Mucosa of descending colon (tissue), 3 donors: Measurements from ENCODE around the gene PTPN20. TPM values are rescaled to one million over a fixed set of nuclear protein-coding genes. Genes with fewer than 3 reads are reported as not detected.

ENCODE experiments used
- ATAC-seq: fragments of 200-7000 bp; cut with Tn5 transposase; one replicate; pipeline ENCODE4 v1.9.1; 2020; ENCODE audit warnings: mild to moderate bottlenecking, moderate library complexity
- DNase-seq, 3 donors: peaks; one replicate each; pipeline ENCODE4 v3.0.0-alpha.2; 2020
- H3K36me3 ChIP-seq: fragments of 200-600 bp; one replicate; pipeline ENCODE4 v1.8.0; 2021; ENCODE audit warnings: low read depth, mild to moderate bottlenecking
- H3K4me1 ChIP-seq: fragments of 200-600 bp; one replicate; pipeline ENCODE4 v1.8.0; 2021; ENCODE audit warnings: low read depth, mild to moderate bottlenecking
- H3K4me3 ChIP-seq: fragments of 200-600 bp; one replicate; pipeline ENCODE4 v1.8.0; 2021; ENCODE audit warnings: mild to moderate bottlenecking
- H3K9me3 ChIP-seq: fragments of 200-600 bp; one replicate; pipeline ENCODE4 v1.8.0; 2021; ENCODE audit warnings: mild to moderate bottlenecking
- intact Hi-C, 2 donors: fragments of 100-400 bp; cut with DNase I in 1 of 2; cut with micrococcal nuclease in 1 of 2; formaldehyde crosslinking; loops; one replicate each; pipeline versions ENCODE4 v1.11.0 to v1.11.1; 2022; cut with DNase I, micrococcal nuclease
- total RNA-seq, 3 donors: library from RNA; stranded (reverse); fragmentation: NEBNext Ultra II Directional in 2 of 3; extraction: Animal tissue kit (Norgen Biotek cat#: 25700) in 2 of 3; gene quantifications; one replicate each; pipeline versions ENCODE4 v1.2.1 to v1.2.4, GENCODE V29; 2021 to 2023
- TF ChIP-seq, protein P1 (sequence below): fragments of 200-600 bp; IDR thresholded peaks from one replicate; pipeline ENCODE4 v1.8.0; 2022; ENCODE audit warnings: antibody characterized with exemption, mild to moderate bottlenecking
- donor health status: DM: no; HTN: no; CAD: no; lungs with moderate emphysema.
- donor health status: DM: no; HTN: no; CAD: no.
- donor health status: DM: no; HTN: yes; CAD: no.

The PTPN20 gene
- total RNA-seq, 3 donors from 2014 or later, result 1.6 to 6.5 (median 1.7) TPM

DNA sequence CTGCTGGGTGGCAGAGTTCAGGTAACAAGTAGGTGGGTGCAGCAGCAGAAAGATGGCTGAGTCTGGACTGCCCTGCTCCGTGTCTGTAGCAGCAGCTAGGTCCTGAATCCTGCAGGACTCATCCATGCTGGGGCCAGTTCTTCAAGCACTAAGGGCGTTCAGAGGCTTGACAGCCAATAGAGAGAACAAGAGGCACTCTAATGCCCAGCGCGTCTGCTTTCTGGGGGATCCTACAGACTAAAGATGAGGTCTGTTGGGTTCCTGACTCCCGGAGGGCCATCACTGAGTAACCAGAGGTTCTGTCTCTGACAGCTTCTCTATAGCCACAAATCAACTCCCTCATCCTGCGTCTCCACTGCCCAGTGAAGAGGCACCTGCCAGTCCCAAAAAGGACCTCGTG is 125.5 kb downstream of the PTPN20 start:
- Histone ChIP-seq H3K4me3 (no peak overlapping the region), H3K9me3 (no peaks in the 10 kb centered on the region), H3K36me3 (no peaks in the 10 kb centered on the region), H3K4me1 (no peaks in the 10 kb centered on the region)
- ATAC-seq (no peak), DNase-seq (no peak)
- TF ChIP-seq, protein P1, sequence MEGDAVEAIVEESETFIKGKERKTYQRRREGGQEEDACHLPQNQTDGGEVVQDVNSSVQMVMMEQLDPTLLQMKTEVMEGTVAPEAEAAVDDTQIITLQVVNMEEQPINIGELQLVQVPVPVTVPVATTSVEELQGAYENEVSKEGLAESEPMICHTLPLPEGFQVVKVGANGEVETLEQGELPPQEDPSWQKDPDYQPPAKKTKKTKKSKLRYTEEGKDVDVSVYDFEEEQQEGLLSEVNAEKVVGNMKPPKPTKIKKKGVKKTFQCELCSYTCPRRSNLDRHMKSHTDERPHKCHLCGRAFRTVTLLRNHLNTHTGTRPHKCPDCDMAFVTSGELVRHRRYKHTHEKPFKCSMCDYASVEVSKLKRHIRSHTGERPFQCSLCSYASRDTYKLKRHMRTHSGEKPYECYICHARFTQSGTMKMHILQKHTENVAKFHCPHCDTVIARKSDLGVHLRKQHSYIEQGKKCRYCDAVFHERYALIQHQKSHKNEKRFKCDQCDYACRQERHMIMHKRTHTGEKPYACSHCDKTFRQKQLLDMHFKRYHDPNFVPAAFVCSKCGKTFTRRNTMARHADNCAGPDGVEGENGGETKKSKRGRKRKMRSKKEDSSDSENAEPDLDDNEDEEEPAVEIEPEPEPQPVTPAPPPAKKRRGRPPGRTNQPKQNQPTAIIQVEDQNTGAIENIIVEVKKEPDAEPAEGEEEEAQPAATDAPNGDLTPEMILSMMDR, result no peak
- intact Hi-C loops, result no loop called here

DNA sequence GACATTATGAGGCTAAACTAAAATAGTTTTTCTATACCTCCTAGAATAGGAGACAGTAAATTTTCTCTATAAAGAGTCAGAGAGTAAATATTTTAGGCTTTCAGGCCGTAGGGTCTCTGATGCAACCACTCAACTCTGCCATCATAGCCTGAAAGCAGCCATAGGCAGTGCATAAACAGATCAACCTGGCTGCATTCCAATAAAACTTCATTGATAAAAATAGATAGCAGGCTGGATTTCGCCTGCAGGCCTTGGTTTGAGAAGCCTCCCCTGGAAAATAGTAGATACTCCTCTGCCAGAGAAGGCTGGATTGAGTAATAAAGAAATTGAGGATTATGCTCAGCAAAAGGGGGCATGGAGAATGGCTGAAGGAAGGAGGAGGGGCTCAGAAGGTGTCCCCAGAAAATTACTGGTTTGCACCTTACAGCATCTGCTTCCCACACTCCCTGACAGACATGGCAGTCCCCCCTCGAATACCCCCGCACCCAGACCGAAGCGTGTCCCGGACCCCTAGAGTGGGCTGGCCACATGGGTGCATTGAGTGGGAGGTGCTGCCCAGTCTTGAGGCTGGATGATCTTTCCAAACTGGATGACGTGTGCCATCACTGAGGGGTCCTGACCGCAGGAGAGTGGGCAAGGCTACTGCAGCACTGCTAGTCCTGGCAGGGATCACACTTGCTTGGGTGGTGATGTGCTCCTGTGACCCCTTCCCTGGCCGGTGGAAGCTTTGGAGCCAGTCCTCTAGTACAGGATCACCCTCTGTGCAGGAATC is 126.6 kb downstream of the PTPN20 start:
- intact Hi-C loops, result no loop called here
- H3K4me1 ChIP-seq, result no peaks in the 10 kb centered on the region
- TF ChIP-seq, protein P1, result no peak
- no peak overlapping the region for H3K4me3 ChIP-seq
- H3K9me3 ChIP-seq, result no peaks in the 10 kb centered on the region
- no peaks in the 10 kb centered on the region for H3K36me3 ChIP-seq
- ATAC-seq (no peak), DNase-seq (no peak)

DNA sequence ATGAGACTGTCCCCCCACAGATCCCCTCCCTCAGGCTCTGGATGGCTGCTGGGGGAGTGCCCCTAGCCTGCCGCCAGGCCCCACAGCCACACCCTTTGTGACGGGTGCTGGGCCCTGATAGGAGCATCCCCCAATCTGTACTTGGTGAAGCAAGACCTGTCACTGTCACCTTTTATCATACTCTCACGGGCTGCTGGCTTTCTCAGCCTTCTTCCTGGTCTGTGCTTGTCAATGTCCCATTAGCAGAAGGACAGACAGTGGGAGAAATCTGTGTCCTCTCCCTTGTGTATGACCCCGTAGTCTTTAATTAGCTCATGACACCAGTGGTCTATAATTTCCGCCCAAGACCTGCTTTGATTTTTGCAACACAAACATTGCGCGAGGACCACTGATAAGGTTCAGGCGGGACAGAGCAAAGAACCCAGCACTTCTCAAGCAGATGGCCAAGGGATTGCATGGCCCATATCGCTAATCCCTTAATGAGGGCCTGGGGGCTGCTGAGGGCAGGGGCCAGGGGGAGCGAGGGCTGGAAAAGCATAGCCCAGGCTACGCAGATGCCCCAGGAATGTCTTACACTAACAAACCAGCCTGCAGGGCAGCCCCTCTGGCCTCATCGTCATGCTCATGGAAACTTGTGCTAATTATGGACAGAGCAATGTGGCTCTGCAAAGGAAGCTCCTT is 127.8 kb downstream of the PTPN20 start:
- Histone ChIP-seq H3K36me3 (no peaks in the 10 kb centered on the region), H3K9me3 (no peaks in the 10 kb centered on the region), H3K4me1 (no peaks in the 10 kb centered on the region), H3K4me3 (no peak overlapping the region)
- TF ChIP-seq, protein P1, result no peak
- DNase-seq, result peak in 1 of 3 donors; percentile 14
- no peak for ATAC-seq
- intact Hi-C loops, result no loop called here

DNA sequence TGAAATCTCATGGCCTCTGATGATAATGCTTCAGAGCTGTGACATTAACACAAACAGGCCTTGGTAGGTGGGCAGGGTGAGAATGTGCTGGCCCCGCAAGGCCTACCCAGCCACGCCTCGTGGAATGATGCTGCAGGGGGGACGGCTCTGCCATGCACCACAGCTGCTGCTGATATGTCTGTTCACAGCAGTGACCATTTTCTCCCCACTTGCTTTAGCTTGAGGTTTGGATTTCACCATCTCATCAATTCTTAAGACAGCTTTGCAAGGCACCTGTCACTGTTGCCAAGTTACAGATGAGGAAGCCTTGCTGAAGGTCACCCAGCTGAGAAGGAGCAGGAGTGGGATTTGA is 128.3 kb downstream of the PTPN20 start:
- Histone ChIP-seq H3K4me1 (no peaks in the 10 kb centered on the region), H3K9me3 (no peaks in the 10 kb centered on the region), H3K36me3 (no peaks in the 10 kb centered on the region), H3K4me3 (no peak overlapping the region)
- TF ChIP-seq, protein P1, result no peak
- ATAC-seq, result no peak
- intact Hi-C loops, result no loop called here
- DNase-seq, result no peak

DNA sequence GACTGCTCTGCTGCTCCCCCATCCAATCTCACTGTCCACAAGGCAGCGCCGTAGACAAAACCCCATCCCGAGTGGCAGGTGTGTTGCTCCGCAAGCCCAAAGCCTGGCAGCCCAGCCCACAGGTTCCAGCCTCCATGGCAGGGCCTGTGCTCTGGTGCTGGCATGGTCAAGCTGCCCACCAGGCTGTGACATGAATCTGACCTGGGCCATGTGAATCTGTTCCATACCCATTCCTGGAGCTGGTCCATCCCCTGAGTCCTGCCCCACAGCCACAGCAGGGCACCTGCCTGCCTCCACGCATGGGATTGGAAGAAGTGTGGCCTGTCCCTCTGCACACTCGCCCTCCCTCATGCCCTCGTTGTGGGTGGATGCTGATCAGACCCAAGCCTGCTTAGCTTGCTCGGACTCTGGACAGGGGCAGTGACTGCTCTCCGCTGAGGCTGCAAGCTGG is 128.8 kb downstream of the PTPN20 start:
- intact Hi-C loops, result no loop called here
- DNase-seq, result no peak
- H3K9me3 ChIP-seq, result no peaks in the 10 kb centered on the region
- H3K4me3 ChIP-seq, result no peak overlapping the region
- no peaks in the 10 kb centered on the region for H3K4me1 ChIP-seq
- TF ChIP-seq, protein P1, result no peak
- ATAC-seq, result no peak
- no peaks in the 10 kb centered on the region for H3K36me3 ChIP-seq
